ENCODE measurements around the gene MED7. TPM values are rescaled to one million over a fixed set of nuclear protein-coding genes. Genes with fewer than 3 reads are reported as not detected.

Gene MED7
- total and polyA plus RNA-seq, 10 of the 15 experiments (the other 5 are each of a cell fraction or from before 2014, with no cell fraction given): 9.3 to 47.7 (median 22.7) TPM

- POLR2A ChIA-PET: interaction anchor here (1.1 to 2.3 kb wide), 2 partner anchors 15 to 92 kb away, joined by 3 to 7 read pairs; no protein-coding TSS in a partner anchor
- no peak overlapping the region for H3K27ac ChIP-seq (ENCODE audit: control insufficient read depth, insufficient read depth)
- no peak overlapping the region for H3K4me2 ChIP-seq (ENCODE audit: control insufficient read depth, insufficient read depth)
- no peaks in the 10 kb centered on the region for H3K79me2 ChIP-seq (ENCODE audit: control insufficient read depth, insufficient read depth, low read length)
- TF ChIP-seq JUNB (IDR thresholded peaks at IDR 0.05) (no peak), SIX5 (IDR thresholded peaks at IDR 0.05; ENCODE audit: low read depth, low read length, severe bottlenecking) (no peak), YY1 (IDR thresholded peaks at IDR 0.05; ENCODE audit: low read depth, low read length) (0 out of 2 replicates have a peak, but pooled peaks have one; percentile 20), SKIL (IDR thresholded peaks at IDR 0.05; ENCODE audit: low read depth, poor library complexity, severe bottlenecking) (no peak)
- DNase-seq (ENCODE audit: low read depth, low spot score): no peak
- BruUV-seq (replicated peaks): no TSS peak
- no peak overlapping the region for H3K9ac ChIP-seq (ENCODE audit: control insufficient read depth, insufficient read depth, low read length)
- RAD21 ChIA-PET (ENCODE audit: unreplicated experiment): interaction anchor here (1.4 to 1.5 kb wide), 4 partner anchors 8 to 102 kb away, joined by 3 read pairs; no protein-coding TSS in a partner anchor
- no peak for FAIRE-seq
- intact Hi-C loops (cut with micrococcal nuclease; ENCODE audit: unreplicated experiment): no loop called here
- H2AFZ ChIP-seq (ENCODE audit: control insufficient read depth, low read depth, low read length): no peak overlapping the region
- SMC1A ChIA-PET (ENCODE audit: uncharacterized antibody, unreplicated experiment): interaction anchor here (0.8 to 6.3 kb wide), 6 partner anchors 8 to 77 kb away, joined by 3 to 43 read pairs (median 4); no protein-coding TSS in a partner anchor
- peaks cover 8% of the 10 kb centered on the region; the same call in 2 of the 3 replicates for H3K9me3 ChIP-seq (replicated peaks; ENCODE audit: control insufficient read depth, insufficient read depth, low read length)
- WGBS (ENCODE audit: insufficient coverage, insufficient replicate concordance, low lambda C conversion rate, missing lambda C conversion rate): 95% methylated on average over 8 of the region's 8 CpGs
- no peak for ATAC-seq
- CTCF ChIA-PET: interaction anchor here (1.2 to 1.5 kb wide), 3 partner anchors 8 to 78 kb away, joined by 4 to 8 read pairs (median 5); no protein-coding TSS in a partner anchor
- in situ Hi-C loops (cut with MboI): no loop called here
- peaks cover 14% of the 10 kb centered on the region for H3K4me1 ChIP-seq (ENCODE audit: control insufficient read depth, insufficient read depth, low read length)
- H3K27me3 ChIP-seq (replicated peaks in 1 of 2; ENCODE audit: control insufficient read depth in 2 of 2, insufficient read depth in 2 of 2, low read length in 1 of 2): no peaks in the 10 kb centered on the region
- H4K20me1 ChIP-seq (ENCODE audit: control insufficient read depth, insufficient read depth): no peaks in the 10 kb centered on the region
- H3K4me3 ChIP-seq: no peak overlapping the region
- no peaks in the 10 kb centered on the region for H3K36me3 ChIP-seq (ENCODE audit: control insufficient read depth in 2 of 2, insufficient read depth in 2 of 2, low read length in 1 of 2)
Observed at GRCh38 chr5:157175071-157175612, 32.5 kb upstream of the MED7 start.

Data from GM12878 (cell line).